ENCODE data around the gene EID1.

EID1 gene

DNA sequence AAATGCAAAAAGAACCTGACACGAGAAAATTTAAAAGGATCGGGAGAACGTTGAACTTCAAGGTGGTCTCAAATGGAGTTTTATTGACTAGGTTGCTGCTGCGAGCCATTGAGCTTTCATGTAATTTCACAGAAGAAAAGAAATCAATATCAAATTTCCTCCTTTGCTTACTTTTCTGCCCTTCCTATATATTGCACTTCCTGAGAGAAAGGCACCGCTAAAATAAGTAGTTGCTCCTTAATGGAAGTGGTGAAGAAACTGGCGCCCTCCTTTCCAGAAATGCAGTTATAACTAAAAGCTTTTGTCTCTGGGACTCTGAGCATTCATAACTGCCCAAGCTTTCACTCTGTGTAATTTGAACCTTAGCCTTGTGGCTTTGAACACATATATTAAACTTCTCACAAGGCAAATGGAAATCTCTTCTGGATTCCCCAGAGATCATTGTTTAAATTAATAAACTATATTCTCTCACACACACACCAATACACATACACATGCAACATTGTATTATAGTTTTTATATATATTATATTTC is 13.4 kb downstream of the EID1 start:
- TF ChIP-seq, protein P1, sequence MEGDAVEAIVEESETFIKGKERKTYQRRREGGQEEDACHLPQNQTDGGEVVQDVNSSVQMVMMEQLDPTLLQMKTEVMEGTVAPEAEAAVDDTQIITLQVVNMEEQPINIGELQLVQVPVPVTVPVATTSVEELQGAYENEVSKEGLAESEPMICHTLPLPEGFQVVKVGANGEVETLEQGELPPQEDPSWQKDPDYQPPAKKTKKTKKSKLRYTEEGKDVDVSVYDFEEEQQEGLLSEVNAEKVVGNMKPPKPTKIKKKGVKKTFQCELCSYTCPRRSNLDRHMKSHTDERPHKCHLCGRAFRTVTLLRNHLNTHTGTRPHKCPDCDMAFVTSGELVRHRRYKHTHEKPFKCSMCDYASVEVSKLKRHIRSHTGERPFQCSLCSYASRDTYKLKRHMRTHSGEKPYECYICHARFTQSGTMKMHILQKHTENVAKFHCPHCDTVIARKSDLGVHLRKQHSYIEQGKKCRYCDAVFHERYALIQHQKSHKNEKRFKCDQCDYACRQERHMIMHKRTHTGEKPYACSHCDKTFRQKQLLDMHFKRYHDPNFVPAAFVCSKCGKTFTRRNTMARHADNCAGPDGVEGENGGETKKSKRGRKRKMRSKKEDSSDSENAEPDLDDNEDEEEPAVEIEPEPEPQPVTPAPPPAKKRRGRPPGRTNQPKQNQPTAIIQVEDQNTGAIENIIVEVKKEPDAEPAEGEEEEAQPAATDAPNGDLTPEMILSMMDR (IDR thresholded peaks at IDR 0.05; ENCODE audit: control insufficient read depth, extremely low read depth, insufficient read depth), result no peak
- DNase-seq (ENCODE audit: low read depth), result no peak
- no peak overlapping the region for H3K4me3 ChIP-seq (ENCODE audit: low read depth, low read length)

DNA sequence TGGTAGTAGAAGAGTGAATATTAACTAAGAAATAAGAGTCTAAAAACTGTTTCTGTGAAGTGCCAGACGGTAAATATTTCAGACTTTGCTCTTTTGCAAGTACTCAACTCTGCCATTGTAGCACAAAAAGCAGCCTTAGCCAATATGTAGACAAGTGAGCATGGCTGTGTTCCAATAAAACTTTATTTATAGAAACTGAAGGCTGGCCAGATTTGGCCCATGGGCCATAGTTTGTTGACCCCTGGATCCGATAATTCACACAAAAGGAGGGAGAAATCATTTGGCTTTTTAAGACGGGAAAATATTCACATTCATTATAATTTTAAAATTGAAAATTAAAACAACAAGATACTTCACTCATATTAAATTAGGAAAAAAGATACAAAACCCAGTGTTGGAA is 15.4 kb downstream of the EID1 start:
- TF ChIP-seq, protein P1 (IDR thresholded peaks at IDR 0.05; ENCODE audit: control insufficient read depth, extremely low read depth, insufficient read depth), result no peak
- no peak for DNase-seq (ENCODE audit: low read depth)
- no peak overlapping the region for H3K4me3 ChIP-seq (ENCODE audit: low read depth, low read length)

DNA sequence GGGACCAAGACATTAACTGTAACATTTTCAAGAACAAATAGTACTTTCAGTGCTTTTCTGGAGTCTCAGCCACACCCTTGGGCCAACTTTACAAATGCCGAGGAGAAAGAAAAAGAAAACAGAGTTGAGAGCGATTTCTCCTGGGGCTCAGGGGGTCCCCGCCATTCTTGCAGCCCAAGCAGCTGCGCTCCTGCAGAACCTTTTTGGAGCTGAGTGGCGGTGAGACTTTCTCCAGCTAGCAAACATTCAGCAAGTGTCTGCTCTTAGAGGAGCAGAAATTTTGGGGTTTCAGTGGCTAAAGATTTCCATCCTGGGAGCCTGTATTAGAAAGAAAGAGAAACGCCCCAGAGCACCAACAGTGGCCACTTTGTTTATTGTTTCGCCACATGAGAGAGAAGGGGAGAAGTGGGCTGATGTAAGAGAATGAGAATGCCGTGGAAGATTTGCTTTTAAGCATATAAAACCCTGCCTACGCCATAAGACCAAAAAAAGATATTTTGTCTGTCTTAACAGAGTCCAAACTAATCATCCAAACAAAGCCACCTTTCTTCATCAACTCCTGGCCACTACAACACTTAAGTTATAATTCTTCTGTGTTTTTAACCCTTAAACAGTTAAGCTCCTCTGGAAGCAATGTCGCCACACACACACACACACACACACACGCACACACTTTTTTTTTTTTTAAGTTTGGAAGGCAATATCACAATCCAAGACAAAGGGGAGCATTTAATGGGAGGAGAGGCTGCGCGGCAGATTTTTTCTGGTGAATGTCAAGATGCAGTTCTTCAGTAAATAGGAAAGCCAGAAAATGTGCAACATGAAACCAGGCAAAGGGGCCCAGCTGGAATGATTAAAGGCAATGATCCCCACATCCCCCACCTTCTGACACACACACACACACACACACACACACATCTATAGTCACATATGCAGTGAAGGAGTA is 19.2 kb downstream of the EID1 start:
- TF ChIP-seq, protein P1 (IDR thresholded peaks at IDR 0.05; ENCODE audit: control insufficient read depth, extremely low read depth, insufficient read depth), result no peak
- DNase-seq (ENCODE audit: low read depth), result no peak
- H3K4me3 ChIP-seq (ENCODE audit: low read depth, low read length), result no peak overlapping the region

DNA sequence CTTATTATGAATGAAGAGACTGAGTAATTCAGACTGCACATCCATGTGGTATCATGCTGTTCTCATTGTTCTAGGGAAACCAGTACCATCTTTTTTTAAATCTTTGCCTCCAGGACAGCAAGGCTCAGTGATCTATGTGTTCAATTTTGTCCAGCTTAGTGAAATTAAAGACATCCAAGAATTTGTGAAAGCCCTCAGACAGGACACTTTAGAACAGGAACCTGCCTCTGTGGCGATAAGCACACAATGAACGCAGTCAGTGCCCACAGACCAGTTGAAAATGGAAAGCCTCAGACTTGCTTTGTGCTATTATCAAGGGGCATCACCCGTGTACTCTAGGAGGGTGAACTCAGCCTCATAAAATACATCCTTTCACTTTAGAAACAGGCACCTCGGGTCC is 20.1 kb downstream of the EID1 start:
- H3K4me3 ChIP-seq (ENCODE audit: low read depth, low read length), result no peak overlapping the region
- DNase-seq (ENCODE audit: low read depth), result no peak
- TF ChIP-seq, protein P1 (IDR thresholded peaks at IDR 0.05; ENCODE audit: control insufficient read depth, extremely low read depth, insufficient read depth), result no peak

DNA sequence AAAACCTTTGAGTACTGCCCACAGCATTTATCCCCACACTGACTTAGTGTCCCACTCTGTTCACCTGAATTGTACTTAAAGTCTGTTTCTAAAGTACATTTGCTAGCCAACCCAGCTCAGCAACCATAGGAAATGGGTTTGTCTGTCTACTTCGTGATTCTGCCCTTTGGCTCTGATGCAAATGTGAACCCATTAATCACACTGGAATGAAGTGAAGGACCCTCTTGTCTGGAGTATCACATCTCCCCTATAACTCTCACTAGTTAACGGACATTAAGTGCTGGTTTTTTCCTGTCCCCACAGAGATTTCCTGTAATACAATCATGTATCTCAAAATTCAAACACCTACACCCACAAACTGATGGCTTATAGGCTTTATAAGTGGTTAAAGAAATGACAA is 20.5 kb downstream of the EID1 start:
- no peak for DNase-seq (ENCODE audit: low read depth)
- no peak overlapping the region for H3K4me3 ChIP-seq (ENCODE audit: low read depth, low read length)
- TF ChIP-seq, protein P1 (IDR thresholded peaks at IDR 0.05; ENCODE audit: control insufficient read depth, extremely low read depth, insufficient read depth), result no peak

DNA sequence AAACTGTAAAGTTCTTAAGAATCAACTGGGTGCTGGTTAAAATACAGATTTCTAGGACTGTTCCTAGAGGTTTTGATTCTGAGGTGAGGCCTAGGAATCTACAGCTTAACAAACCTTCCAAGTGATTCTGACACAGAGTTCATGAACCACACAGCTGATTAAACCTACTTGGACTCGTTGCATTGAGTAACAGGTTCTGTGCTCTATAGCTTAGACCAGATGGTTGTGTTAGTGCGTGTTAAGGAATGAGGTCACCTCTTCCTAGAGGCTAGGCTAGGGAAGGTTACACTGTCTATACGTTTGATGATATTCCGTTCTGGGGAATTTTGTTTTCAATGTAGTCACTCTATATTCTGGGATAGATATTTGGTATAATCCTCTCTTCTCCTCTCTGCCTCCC is 21.9 kb downstream of the EID1 start:
- no peak overlapping the region for H3K4me3 ChIP-seq (ENCODE audit: low read depth, low read length)
- DNase-seq (ENCODE audit: low read depth), result no peak
- TF ChIP-seq, protein P1 (IDR thresholded peaks at IDR 0.05; ENCODE audit: control insufficient read depth, extremely low read depth, insufficient read depth), result no peak
